IMR-90 (cell line): ENCODE measurements around the gene ITGB1.
"Not testable (repeated sequence)": the region's sequence is repeated elsewhere in the genome, so short reads cannot be mapped to it uniquely, and the experiment has no call there.

ENCODE experiments used
- BHLHE40 ChIP-seq: fragments of 150-350 bp; IDR thresholded peaks from 2 replicates; pipeline ENCODE4 v1.6.1; 2016; ENCODE audit warnings: mild to moderate bottlenecking, low read depth, low read length
- CHD1 ChIP-seq: IDR thresholded peaks from 2 replicates; pipeline ENCODE4 v1.6.1; 2012; ENCODE audit warnings: low read depth, low read length, improper control_type of control experiment
- FOS ChIP-seq: fragments of 150-350 bp; IDR thresholded peaks from 2 replicates; pipeline ENCODE4 v1.6.1; 2016; ENCODE audit warnings: low read depth, low read length
- MAFK ChIP-seq: IDR thresholded peaks from 2 replicates; pipeline ENCODE4 v1.6.1; 2012; ENCODE audit warnings: low read depth, low read length, improper control_type of control experiment
- MAZ ChIP-seq: IDR thresholded peaks from 2 replicates; pipeline ENCODE4 v1.6.1; 2012; ENCODE audit warnings: low read depth, mild to moderate bottlenecking, low read length, improper control_type of control experiment, moderate library complexity, borderline replicate concordance
- MXI1 ChIP-seq: IDR thresholded peaks from 2 replicates; pipeline ENCODE4 v1.6.1; 2012; ENCODE audit warnings: low read depth, mild to moderate bottlenecking, low read length, moderate library complexity, borderline replicate concordance
- POLR2A ChIP-seq: IDR thresholded peaks from 2 replicates; pipeline ENCODE4 v1.6.1; 2012; ENCODE audit warnings: mild to moderate bottlenecking, low read depth, low read length
- RAD21 ChIP-seq: IDR thresholded peaks from 2 replicates; pipeline ENCODE4 v1.6.1; 2012; ENCODE audit warnings: low read length, improper control_type of control experiment
- RCOR1 ChIP-seq: IDR thresholded peaks from 2 replicates; pipeline ENCODE4 v1.6.1; 2012; ENCODE audit warnings: mild to moderate bottlenecking, low read length, improper control_type of control experiment; ENCODE audit not compliant: insufficient replicate concordance
- RFX5 ChIP-seq: IDR thresholded peaks from 2 replicates; pipeline ENCODE4 v1.8.0; 2012; ENCODE audit warnings: low read depth, mild to moderate bottlenecking, low read length, moderate library complexity
- SMC3 ChIP-seq: fragments of 150-350 bp; IDR thresholded peaks from 2 replicates; pipeline ENCODE4 v1.6.1; 2016; ENCODE audit warnings: low read depth, mild to moderate bottlenecking, antibody characterized with exemption, low read length, moderate library complexity
- TF ChIP-seq, protein P1 (sequence below): conservative IDR thresholded peaks from 2 replicates; pipeline ENCODE4 v1.5.1; 2012; ENCODE audit warnings: mild to moderate bottlenecking, low read depth, low read length, improper control_type of control experiment

DNA sequence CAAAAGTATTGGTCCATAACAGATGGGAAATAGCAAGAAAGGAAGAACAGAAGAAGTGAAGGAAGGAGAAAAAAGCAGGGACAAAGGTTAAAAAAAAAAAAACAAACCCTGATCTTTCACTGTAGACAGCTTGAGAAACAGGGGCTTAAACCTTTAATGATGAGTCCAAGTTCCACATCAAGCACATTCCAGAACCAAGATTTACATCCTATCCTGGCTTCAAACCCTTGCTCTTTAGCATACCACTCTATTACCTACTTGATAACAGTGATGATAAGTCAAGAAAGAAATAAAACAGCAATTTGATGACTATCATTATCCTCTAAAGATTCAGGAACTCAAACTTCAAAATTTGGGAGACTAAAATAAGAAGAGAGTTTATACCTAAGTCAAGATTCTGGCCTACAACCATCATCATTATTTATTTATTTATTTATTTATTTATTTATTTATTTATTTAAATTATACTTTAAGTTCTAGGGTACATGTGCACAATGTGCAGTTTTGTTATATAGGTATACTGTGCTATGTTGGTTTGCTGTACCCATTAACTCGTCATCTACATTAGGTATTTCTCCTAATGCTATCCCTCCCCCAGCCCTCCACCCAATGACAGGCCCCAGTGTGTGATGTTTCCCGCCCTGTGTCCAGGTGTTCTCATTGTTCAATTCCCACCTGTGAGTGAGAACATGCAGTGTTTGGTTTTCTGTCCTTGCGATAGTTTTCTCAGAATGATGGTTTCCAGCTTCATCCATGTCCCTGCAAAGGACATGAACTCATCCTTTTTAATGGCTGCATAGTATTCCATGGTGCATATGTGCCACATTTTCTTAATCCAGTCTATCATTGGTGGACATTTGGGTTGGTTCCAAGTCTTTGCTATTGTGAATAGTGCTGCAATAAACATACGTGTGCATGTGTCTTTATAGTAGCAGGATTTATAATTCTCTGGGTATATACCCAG, 20.1 kb upstream of the ITGB1 start:
- TF ChIP-seq, protein P1, sequence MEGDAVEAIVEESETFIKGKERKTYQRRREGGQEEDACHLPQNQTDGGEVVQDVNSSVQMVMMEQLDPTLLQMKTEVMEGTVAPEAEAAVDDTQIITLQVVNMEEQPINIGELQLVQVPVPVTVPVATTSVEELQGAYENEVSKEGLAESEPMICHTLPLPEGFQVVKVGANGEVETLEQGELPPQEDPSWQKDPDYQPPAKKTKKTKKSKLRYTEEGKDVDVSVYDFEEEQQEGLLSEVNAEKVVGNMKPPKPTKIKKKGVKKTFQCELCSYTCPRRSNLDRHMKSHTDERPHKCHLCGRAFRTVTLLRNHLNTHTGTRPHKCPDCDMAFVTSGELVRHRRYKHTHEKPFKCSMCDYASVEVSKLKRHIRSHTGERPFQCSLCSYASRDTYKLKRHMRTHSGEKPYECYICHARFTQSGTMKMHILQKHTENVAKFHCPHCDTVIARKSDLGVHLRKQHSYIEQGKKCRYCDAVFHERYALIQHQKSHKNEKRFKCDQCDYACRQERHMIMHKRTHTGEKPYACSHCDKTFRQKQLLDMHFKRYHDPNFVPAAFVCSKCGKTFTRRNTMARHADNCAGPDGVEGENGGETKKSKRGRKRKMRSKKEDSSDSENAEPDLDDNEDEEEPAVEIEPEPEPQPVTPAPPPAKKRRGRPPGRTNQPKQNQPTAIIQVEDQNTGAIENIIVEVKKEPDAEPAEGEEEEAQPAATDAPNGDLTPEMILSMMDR, result not testable (repeated sequence)
- not testable (repeated sequence) for TF ChIP-seq FOS, MAFK, POLR2A, RAD21, BHLHE40, RFX5, MXI1, SMC3, CHD1, RCOR1, MAZ
